Measurements from ENCODE around the gene TNFRSF18. TPM values are rescaled to one million over a fixed set of nuclear protein-coding genes. Genes with fewer than 3 reads are reported as not detected.

The TNFRSF18 gene
- total and polyA plus RNA-seq, 2 experiments from 2014 or later: 1.1 to 1.5 TPM

- peaks cover 35% of the 10 kb centered on the region for H3K9me3 Mint-ChIP-seq
- H3F3A ChIP-seq (replicated peaks; ENCODE audit: low read depth): 0 out of 2 replicates have a peak, but pooled peaks cover 8% of the 10 kb centered on the region
Observed at GRCh38 chr1:1153874-1154273, 52.5 kb downstream of the TNFRSF18 start.

More at GRCh38 chr1:1153874-1154273, 52.5 kb downstream of the TNFRSF18 start:
- Histone ChIP-seq H3K4me3 (no peak overlapping the region), H3K4me1 (ENCODE audit: insufficient read depth) (no peaks in the 10 kb centered on the region; the same call in 1 of the 2 replicates), H2AFZ (no peak overlapping the region), H4K20me1 (replicated peaks; ENCODE audit: insufficient read depth) (no peaks in the 10 kb centered on the region), H3K9me2 (ENCODE audit: insufficient read depth) (no peaks in the 10 kb centered on the region), H3K4me2 (no peak overlapping the region), H3K27me3 (ENCODE audit: insufficient read depth) (no peaks in the 10 kb centered on the region), H3K36me3 (ENCODE audit: insufficient read depth) (no peaks in the 10 kb centered on the region), H3K79me2 (replicated peaks; ENCODE audit: insufficient read depth) (no peaks in the 10 kb centered on the region), H3K27ac (ENCODE audit: low read depth) (no peak overlapping the region)
- ATAC-seq (no peak), DNase-seq (ENCODE audit: low spot score) (no peak)
- H3K27ac Mint-ChIP-seq: no peak overlapping the region
- H3K4me1 Mint-ChIP-seq: no peaks in the 10 kb centered on the region; the same call in 1 of the 3 replicates
- TF ChIP-seq EZH2 (IDR thresholded peaks at IDR 0.05; ENCODE audit: low read depth, unreplicated experiment): no peak
- TF ChIP-seq CREB1 (CRISPR knock-in tag; IDR thresholded peaks at IDR 0.05; ENCODE audit: low read depth): no peak
- no peak for TF ChIP-seq ZNF462 (CRISPR knock-in tag; IDR thresholded peaks at IDR 0.05)
- no peak for TF ChIP-seq NANOG (IDR thresholded peaks at IDR 0.05; ENCODE audit: borderline replicate concordance)
- TF ChIP-seq JUNB (IDR thresholded peaks at IDR 0.05; ENCODE audit: unreplicated experiment): no peak
- no peak for TF ChIP-seq ETS1 (IDR thresholded peaks at IDR 0.05)
- TF ChIP-seq STAT1 (IDR thresholded peaks at IDR 0.05; ENCODE audit: unreplicated experiment): no peak
- no peak for TF ChIP-seq REST (IDR thresholded peaks at IDR 0.05; ENCODE audit: unreplicated experiment)
- no peak for TF ChIP-seq CTCF (conservative IDR thresholded peaks at IDR 0.05; ENCODE audit: low read depth in 2 of 2)
- TF ChIP-seq ZNF331 (CRISPR knock-in tag; IDR thresholded peaks at IDR 0.05; ENCODE audit: low read depth): no peak
- peaks cover 20% of the 10 kb centered on the region for H3K27me3 Mint-ChIP-seq (ENCODE audit: insufficient read depth, low read depth, poor library complexity)
- H3K36me3 Mint-ChIP-seq (ENCODE audit: low read depth): peaks cover 23% of the 10 kb centered on the region
- H3K4me3 Mint-ChIP-seq: no peak overlapping the region
